Measurements from ENCODE around the gene SMIM33. TPM values are rescaled to one million over a fixed set of nuclear protein-coding genes. Genes with fewer than 3 reads are reported as not detected.

Gene SMIM33
- total and polyA plus RNA-seq, 10 of the 15 experiments (the other 5 are each of a cell fraction or from before 2014, with no cell fraction given), result 0.03 to 0.25 (median 0.07) TPM; not detected in 4

DNA sequence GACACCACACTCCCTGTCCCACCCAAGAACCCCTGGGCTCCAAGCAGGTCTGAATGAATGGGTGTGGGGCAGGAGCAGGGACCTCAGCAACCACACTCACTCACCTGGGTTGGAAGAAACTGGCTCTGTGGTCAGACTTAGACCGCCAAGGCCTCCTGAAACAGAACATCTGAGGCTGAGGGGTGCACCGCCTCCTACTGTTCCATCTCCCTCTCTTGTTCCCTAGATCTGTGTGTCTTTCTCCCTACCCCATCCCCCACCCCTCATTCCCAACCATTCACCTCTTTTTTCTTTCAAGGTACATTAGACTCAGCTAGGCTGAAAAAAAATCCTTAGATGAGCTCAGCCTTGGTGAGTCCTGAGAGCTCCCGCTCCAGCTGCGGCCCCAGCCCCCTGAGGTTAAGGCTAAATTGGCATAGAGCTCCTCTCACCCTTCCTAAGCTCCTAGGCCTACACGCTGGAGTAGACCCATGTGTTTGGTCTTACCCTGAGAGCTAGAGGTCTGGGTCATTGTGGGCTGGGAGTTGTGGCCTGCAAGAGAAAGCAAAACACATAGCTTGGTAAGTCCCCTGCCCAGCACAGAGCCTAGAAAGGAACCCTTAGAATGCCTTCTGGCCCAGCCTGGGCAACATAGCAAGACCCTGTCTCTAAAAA is 13.0 kb upstream of the SMIM33 start (continued):
- TF ChIP-seq, protein P1, sequence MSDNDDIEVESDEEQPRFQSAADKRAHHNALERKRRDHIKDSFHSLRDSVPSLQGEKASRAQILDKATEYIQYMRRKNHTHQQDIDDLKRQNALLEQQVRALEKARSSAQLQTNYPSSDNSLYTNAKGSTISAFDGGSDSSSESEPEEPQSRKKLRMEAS (IDR thresholded peaks at IDR 0.05; ENCODE audit: low read depth, low read length), result 0 out of 2 replicates have a peak, but pooled peaks have one; percentile 21
- TF ChIP-seq BCL11A (IDR thresholded peaks at IDR 0.05; ENCODE audit: low read depth, low read length), result 0 out of 2 replicates have a peak, but pooled peaks have one; percentile 39
- peak; percentile 89 for TF ChIP-seq EED (IDR thresholded peaks at IDR 0.05; ENCODE audit: low read depth)
- TF ChIP-seq BMI1 (IDR thresholded peaks at IDR 0.05; ENCODE audit: borderline replicate concordance), result no peak
- TF ChIP-seq, protein P2, sequence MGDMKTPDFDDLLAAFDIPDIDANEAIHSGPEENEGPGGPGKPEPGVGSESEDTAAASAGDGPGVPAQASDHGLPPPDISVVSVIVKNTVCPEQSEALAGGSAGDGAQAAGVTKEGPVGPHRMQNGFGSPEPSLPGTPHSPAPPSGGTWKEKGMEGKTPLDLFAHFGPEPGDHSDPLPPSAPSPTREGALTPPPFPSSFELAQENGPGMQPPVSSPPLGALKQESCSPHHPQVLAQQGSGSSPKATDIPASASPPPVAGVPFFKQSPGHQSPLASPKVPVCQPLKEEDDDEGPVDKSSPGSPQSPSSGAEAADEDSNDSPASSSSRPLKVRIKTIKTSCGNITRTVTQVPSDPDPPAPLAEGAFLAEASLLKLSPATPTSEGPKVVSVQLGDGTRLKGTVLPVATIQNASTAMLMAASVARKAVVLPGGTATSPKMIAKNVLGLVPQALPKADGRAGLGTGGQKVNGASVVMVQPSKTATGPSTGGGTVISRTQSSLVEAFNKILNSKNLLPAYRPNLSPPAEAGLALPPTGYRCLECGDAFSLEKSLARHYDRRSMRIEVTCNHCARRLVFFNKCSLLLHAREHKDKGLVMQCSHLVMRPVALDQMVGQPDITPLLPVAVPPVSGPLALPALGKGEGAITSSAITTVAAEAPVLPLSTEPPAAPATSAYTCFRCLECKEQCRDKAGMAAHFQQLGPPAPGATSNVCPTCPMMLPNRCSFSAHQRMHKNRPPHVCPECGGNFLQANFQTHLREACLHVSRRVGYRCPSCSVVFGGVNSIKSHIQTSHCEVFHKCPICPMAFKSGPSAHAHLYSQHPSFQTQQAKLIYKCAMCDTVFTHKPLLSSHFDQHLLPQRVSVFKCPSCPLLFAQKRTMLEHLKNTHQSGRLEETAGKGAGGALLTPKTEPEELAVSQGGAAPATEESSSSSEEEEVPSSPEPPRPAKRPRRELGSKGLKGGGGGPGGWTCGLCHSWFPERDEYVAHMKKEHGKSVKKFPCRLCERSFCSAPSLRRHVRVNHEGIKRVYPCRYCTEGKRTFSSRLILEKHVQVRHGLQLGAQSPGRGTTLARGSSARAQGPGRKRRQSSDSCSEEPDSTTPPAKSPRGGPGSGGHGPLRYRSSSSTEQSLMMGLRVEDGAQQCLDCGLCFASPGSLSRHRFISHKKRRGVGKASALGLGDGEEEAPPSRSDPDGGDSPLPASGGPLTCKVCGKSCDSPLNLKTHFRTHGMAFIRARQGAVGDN (IDR thresholded peaks at IDR 0.05), result no peak
- TF ChIP-seq RCOR1 (conservative IDR thresholded peaks at IDR 0.05; ENCODE audit: low read depth, low read length), result no peak
- TF ChIP-seq, protein P3, sequence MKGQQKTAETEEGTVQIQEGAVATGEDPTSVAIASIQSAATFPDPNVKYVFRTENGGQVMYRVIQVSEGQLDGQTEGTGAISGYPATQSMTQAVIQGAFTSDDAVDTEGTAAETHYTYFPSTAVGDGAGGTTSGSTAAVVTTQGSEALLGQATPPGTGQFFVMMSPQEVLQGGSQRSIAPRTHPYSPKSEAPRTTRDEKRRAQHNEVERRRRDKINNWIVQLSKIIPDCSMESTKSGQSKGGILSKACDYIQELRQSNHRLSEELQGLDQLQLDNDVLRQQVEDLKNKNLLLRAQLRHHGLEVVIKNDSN (IDR thresholded peaks at IDR 0.05; ENCODE audit: borderline replicate concordance, extremely low read length, insufficient read depth, low read depth, low read length), result no peak
- peak; percentile 12 for TF ChIP-seq SP1 (IDR thresholded peaks at IDR 0.05; ENCODE audit: low read depth, low read length)
- TF ChIP-seq NFYB (IDR thresholded peaks at IDR 0.05; ENCODE audit: insufficient read depth, low read depth, low read length), result no peak
- peak; percentile 59; the same call in 1 of the 2 replicates for TF ChIP-seq FOXM1 (IDR thresholded peaks at IDR 0.05; ENCODE audit: low read depth, low read length)
- TF ChIP-seq STAT1 (conservative IDR thresholded peaks at IDR 0.05), result no peak
- TF ChIP-seq MTA3 (IDR thresholded peaks at IDR 0.05; ENCODE audit: borderline replicate concordance, low read length), result peak; percentile 72; the same call in 1 of the 2 replicates
- no peak for TF ChIP-seq RAD21 (IDR thresholded peaks at IDR 0.05; ENCODE audit: insufficient read depth, low read depth, low read length)
- TF ChIP-seq RFX5 (IDR thresholded peaks at IDR 0.05; ENCODE audit: low read depth, low read length), result no peak
- TF ChIP-seq JUNB (IDR thresholded peaks at IDR 0.05), result no peak
- no peak for TF ChIP-seq USF2 (IDR thresholded peaks at IDR 0.05; ENCODE audit: borderline replicate concordance, low read depth, low read length)
- TF ChIP-seq TCF12 (IDR thresholded peaks at IDR 0.05; ENCODE audit: low read depth, low read length), result peak; percentile 73; the same call in 1 of the 2 replicates
- TF ChIP-seq CBFB (IDR thresholded peaks at IDR 0.05; ENCODE audit: low read depth), result peak; percentile 61; the same call in 1 of the 2 replicates
- no peak for TF ChIP-seq CEBPB (IDR thresholded peaks at IDR 0.05; ENCODE audit: borderline replicate concordance in 1 of 2, low read depth in 2 of 2, low read length in 2 of 2)
- TF ChIP-seq IRF4 (IDR thresholded peaks at IDR 0.05; ENCODE audit: low read depth, low read length), result peak; percentile 48; the same call in 1 of the 2 replicates
- TF ChIP-seq, protein P4, sequence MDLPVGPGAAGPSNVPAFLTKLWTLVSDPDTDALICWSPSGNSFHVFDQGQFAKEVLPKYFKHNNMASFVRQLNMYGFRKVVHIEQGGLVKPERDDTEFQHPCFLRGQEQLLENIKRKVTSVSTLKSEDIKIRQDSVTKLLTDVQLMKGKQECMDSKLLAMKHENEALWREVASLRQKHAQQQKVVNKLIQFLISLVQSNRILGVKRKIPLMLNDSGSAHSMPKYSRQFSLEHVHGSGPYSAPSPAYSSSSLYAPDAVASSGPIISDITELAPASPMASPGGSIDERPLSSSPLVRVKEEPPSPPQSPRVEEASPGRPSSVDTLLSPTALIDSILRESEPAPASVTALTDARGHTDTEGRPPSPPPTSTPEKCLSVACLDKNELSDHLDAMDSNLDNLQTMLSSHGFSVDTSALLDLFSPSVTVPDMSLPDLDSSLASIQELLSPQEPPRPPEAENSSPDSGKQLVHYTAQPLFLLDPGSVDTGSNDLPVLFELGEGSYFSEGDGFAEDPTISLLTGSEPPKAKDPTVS (IDR thresholded peaks at IDR 0.05; ENCODE audit: low read depth, low read length), result no peak
- TF ChIP-seq PBX3 (IDR thresholded peaks at IDR 0.05; ENCODE audit: insufficient replicate concordance, low read depth, low read length), result no peak

Data from GM12878 (cell line).